Cardiac muscle cell (in vitro differentiated cells and primary cell): ENCODE measurements around the gene ITGAX. TPM values are rescaled to one million over a fixed set of nuclear protein-coding genes. Genes with fewer than 3 reads are reported as not detected.

Experiments
- DNase-seq, 2 donors: peaks; one replicate each; pipeline versions ENCODE4 v3.0.0 to v3.0.0-alpha.2; 2010 to 2017; ENCODE audit warnings: low read depth in 1 of 2, low spot score in 1 of 2
- H3K27ac ChIP-seq: fragments of 200-600 bp; sonication (generic); 2 replicates; pipeline ENCODE4 v1.5.1; 2016
- H3K27me3 ChIP-seq: fragments of 200-600 bp; sonication (generic); 2 replicates; pipeline ENCODE4 v1.6.0; 2016; ENCODE audit warnings: control low read depth
- H3K36me3 ChIP-seq: fragments of 200-600 bp; sonication (generic); 2 replicates; pipeline ENCODE4 v1.5.1; 2016; ENCODE audit warnings: control low read depth
- H3K4me1 ChIP-seq: fragments of 200-600 bp; sonication (generic); 2 replicates; pipeline ENCODE4 v1.8.1; 2017; ENCODE audit warnings: low read depth, mild to moderate bottlenecking, mixed run types
- H3K4me3 ChIP-seq: fragments of 200-600 bp; sonication (generic); 2 replicates; pipeline ENCODE4 v1.5.1; 2016; ENCODE audit warnings: mild to moderate bottlenecking
- H3K9me3 ChIP-seq: fragments of 200-600 bp; sonication (generic); 2 replicates; pipeline ENCODE4 v1.5.1; 2017; ENCODE audit warnings: low read depth, mild to moderate bottlenecking, control low read depth
- polyA plus RNA-seq: library from polyadenylated mRNA; unstranded; fragments of >200 nt; fragmentation: Nextera tagmentation; extraction: Ambion mirVana; gene quantifications from 2 replicates; pipeline ENCODE4 v1.2.1, GENCODE V29; 2016
- total RNA-seq: library from RNA; depleted of rRNA; stranded (reverse); fragments of >200 nt; gene quantifications from 2 replicates; pipeline ENCODE4 v1.2.3, GENCODE V29; 2016
- TF ChIP-seq, protein P1 (sequence below): IDR thresholded peaks from 2 replicates; pipeline ENCODE4 v1.5.1; 2012; ENCODE audit warnings: low read depth, mild to moderate bottlenecking, low read length

ITGAX gene
- total and polyA plus RNA-seq, 2 experiments from 2014 or later, result 0.69 TPM; not detected in 1

GRCh38 chr16:31365131-31365865, 10.3 kb downstream of the ITGAX start:
- DNase-seq, result no peak

GRCh38 chr16:31367853-31368252, 12.9 kb downstream of the ITGAX start:
- H3K36me3 ChIP-seq, result no peaks in the 10 kb centered on the region
- H3K27ac ChIP-seq, result no peak overlapping the region
- no peaks in the 10 kb centered on the region for H3K4me1 ChIP-seq
- no peaks in the 10 kb centered on the region for H3K27me3 ChIP-seq
- TF ChIP-seq, protein P1, sequence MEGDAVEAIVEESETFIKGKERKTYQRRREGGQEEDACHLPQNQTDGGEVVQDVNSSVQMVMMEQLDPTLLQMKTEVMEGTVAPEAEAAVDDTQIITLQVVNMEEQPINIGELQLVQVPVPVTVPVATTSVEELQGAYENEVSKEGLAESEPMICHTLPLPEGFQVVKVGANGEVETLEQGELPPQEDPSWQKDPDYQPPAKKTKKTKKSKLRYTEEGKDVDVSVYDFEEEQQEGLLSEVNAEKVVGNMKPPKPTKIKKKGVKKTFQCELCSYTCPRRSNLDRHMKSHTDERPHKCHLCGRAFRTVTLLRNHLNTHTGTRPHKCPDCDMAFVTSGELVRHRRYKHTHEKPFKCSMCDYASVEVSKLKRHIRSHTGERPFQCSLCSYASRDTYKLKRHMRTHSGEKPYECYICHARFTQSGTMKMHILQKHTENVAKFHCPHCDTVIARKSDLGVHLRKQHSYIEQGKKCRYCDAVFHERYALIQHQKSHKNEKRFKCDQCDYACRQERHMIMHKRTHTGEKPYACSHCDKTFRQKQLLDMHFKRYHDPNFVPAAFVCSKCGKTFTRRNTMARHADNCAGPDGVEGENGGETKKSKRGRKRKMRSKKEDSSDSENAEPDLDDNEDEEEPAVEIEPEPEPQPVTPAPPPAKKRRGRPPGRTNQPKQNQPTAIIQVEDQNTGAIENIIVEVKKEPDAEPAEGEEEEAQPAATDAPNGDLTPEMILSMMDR, result no peak
- DNase-seq, result no peak
- H3K4me3 ChIP-seq, result no peak overlapping the region
- H3K9me3 ChIP-seq, result no peaks in the 10 kb centered on the region

More at GRCh38 chr16:31365131-31365865, 10.3 kb downstream of the ITGAX start:
- TF ChIP-seq, protein P1, result no peak
- H3K27ac ChIP-seq, result no peak overlapping the region
- no peaks in the 10 kb centered on the region for H3K4me1 ChIP-seq
- H3K27me3 ChIP-seq, result no peaks in the 10 kb centered on the region
- H3K9me3 ChIP-seq, result no peaks in the 10 kb centered on the region
- H3K4me3 ChIP-seq, result no peak overlapping the region
- H3K36me3 ChIP-seq, result no peaks in the 10 kb centered on the region

GRCh38 chr16:31371008-31371407, 16.0 kb downstream of the ITGAX start:
- TF ChIP-seq, protein P1, result no peak
- no peaks in the 10 kb centered on the region for H3K9me3 ChIP-seq
- DNase-seq, result no peak
- H3K4me3 ChIP-seq, result no peak overlapping the region
- H3K27ac ChIP-seq, result no peak overlapping the region
- H3K27me3 ChIP-seq, result no peaks in the 10 kb centered on the region
- H3K36me3 ChIP-seq, result no peaks in the 10 kb centered on the region
- H3K4me1 ChIP-seq, result no peaks in the 10 kb centered on the region

- TF ChIP-seq, protein P1, result no peak
- no peak for DNase-seq
- H3K27ac ChIP-seq, result no peak overlapping the region
Measured at GRCh38 chr16:31371619-31372484, 16.9 kb downstream of the ITGAX start.

DNA sequence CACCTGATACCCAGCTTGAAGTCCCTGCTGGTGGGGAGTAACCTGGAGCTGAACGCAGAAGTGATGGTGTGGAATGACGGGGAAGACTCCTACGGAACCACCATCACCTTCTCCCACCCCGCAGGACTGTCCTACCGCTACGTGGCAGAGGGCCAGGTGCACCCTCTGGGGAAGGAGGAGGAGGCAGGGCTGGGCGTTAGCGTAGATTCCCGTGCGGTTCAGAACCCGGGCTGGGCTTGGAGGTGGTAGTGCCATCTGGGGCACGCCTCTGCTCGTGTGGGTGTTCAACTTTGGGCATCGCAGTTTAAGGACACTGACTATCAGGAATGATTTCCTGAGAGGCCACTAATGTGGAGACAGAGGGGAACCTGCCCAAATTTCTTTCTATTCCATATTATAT, 18.3 kb downstream of the ITGAX start:
- TF ChIP-seq, protein P1, result no peak
- Histone ChIP-seq H3K4me1 (no peaks in the 10 kb centered on the region), H3K36me3 (no peaks in the 10 kb centered on the region)

More at GRCh38 chr16:31371619-31372484, 16.9 kb downstream of the ITGAX start:
- H3K36me3 ChIP-seq, result no peaks in the 10 kb centered on the region
- H3K4me1 ChIP-seq, result no peaks in the 10 kb centered on the region
- no peaks in the 10 kb centered on the region for H3K9me3 ChIP-seq
- H3K27me3 ChIP-seq, result peaks cover 5% of the 10 kb centered on the region
- H3K4me3 ChIP-seq, result no peak overlapping the region

More for the DNA sequence above, 18.3 kb downstream of the ITGAX start:
- DNase-seq, result no peak
- Histone ChIP-seq H3K27ac (no peak overlapping the region), H3K27me3 (peaks cover 5% of the 10 kb centered on the region), H3K9me3 (no peaks in the 10 kb centered on the region), H3K4me3 (no peak overlapping the region)
